ENCODE measurements around the gene AQP11.
"Not testable (repeated sequence)": the region's sequence is repeated elsewhere in the genome, so short reads cannot be mapped to it uniquely, and the experiment has no call there.

The AQP11 gene

GRCh38 chr11:77630157-77630710 lies 40.5 kb downstream of the AQP11 start:
- H3K36me3 Mint-ChIP-seq (ENCODE audit: low read depth): peaks cover 49% of the 10 kb centered on the region
- no peaks in the 10 kb centered on the region for H3K9me3 Mint-ChIP-seq
- H3K4me3 Mint-ChIP-seq: no peak overlapping the region
- no peaks in the 10 kb centered on the region for H3K4me1 Mint-ChIP-seq
- H3K27me3 Mint-ChIP-seq (ENCODE audit: low read depth): no peaks in the 10 kb centered on the region
- TF ChIP-seq, protein P1, sequence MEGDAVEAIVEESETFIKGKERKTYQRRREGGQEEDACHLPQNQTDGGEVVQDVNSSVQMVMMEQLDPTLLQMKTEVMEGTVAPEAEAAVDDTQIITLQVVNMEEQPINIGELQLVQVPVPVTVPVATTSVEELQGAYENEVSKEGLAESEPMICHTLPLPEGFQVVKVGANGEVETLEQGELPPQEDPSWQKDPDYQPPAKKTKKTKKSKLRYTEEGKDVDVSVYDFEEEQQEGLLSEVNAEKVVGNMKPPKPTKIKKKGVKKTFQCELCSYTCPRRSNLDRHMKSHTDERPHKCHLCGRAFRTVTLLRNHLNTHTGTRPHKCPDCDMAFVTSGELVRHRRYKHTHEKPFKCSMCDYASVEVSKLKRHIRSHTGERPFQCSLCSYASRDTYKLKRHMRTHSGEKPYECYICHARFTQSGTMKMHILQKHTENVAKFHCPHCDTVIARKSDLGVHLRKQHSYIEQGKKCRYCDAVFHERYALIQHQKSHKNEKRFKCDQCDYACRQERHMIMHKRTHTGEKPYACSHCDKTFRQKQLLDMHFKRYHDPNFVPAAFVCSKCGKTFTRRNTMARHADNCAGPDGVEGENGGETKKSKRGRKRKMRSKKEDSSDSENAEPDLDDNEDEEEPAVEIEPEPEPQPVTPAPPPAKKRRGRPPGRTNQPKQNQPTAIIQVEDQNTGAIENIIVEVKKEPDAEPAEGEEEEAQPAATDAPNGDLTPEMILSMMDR (IDR thresholded peaks at IDR 0.05; ENCODE audit: unreplicated experiment in 3 of 3): no peak
- H3K27ac Mint-ChIP-seq: no peak overlapping the region

DNA sequence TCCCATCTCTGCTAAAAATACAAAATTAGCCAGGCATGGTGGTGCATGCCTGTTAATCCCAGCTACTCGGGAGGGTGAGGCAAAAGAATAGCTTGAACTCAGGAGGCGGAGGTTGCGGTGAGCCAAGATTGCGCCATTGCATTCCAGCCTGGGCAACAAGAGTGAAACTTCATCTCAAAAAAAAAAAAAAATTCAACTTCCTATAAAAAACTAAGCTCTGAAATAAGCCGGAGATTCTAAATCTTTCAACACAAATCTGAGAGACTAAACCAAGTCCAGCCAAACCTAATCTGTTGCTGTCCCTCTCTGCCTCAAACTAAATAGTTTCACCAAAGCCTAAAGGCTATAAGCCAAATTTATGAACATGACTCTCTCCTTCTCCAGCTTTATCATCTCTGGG lies 44.2 kb downstream of the AQP11 start:
- peak overlapping the region in 1 of 3 experiments; percentile 27 for H3K4me3 Mint-ChIP-seq
- not testable (repeated sequence) for H3K27me3 Mint-ChIP-seq (ENCODE audit: low read depth); H3K27ac Mint-ChIP-seq; H3K9me3 Mint-ChIP-seq
- H3K4me1 Mint-ChIP-seq: peaks cover 20% of the 10 kb centered on the region
- peaks cover 38% of the 10 kb centered on the region for H3K36me3 Mint-ChIP-seq (ENCODE audit: low read depth)

GRCh38 chr11:77636731-77637344 lies 47.1 kb downstream of the AQP11 start:
- Mint-ChIP-seq H3K4me1 (peaks cover 20% of the 10 kb centered on the region), H3K4me3 (peak overlapping the region; percentile 92 to 97 (median 96)), H3K9me3 (no peaks in the 10 kb centered on the region), H3K27me3 (ENCODE audit: low read depth) (no peaks in the 10 kb centered on the region), H3K27ac (peak overlapping the region; percentile 43 to 96 (median 89)), H3K36me3 (ENCODE audit: low read depth) (peaks cover 29% of the 10 kb centered on the region)
- TF ChIP-seq, protein P1 (IDR thresholded peaks at IDR 0.05; ENCODE audit: unreplicated experiment in 3 of 3): no peak

DNA sequence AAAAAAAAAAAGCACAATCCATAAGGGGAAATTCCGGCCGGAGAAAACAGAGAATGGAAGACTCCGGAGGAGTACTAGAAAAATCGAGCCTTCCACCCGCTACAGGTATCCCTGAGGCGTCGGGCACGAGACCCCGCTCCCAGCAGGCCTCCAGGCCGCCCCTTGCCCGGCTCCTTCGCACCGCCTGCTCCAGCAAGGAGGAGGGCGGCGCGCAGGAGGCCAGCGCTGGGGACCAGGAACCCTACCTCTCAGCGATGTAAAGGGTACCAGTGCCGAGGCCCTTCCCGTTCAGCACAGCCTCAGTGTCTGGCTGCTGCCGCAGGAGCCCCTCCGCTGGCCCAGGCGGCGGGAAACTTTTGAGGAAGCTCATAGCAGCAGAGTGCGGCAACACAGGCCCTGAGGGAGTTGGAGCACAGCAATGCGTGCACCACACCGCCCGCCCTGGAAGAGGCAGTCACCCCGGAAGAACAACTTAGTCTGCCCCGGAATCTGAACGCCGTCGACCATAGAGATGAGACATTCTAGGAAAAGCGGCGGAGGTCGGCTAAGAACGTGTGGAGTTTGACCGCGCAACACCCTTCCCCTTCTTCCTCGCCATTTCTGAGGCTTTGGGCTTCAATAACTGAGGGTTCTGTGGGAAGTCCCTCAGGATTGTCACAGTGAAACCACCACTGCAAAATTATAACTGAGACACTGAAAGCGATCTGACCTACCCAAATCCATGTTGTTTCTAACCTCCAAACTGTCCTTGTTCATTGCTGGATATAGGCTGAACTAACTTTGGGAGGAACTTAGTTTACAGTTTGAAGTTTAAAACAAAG lies 47.8 kb downstream of the AQP11 start, which contains the start of gene CLNS1A:
CLNS1A (minus strand) TSS at position 450 of the 821 bp plus-strand sequence; CDS start at position 370, 80 bp downstream.
- Mint-ChIP-seq H3K4me3 (peak within 1 kb of the TSS; percentile 92 to 97 (median 96)), H3K4me1 (peaks cover 20% of the 10 kb centered on the region), H3K9me3 (no peaks in the 10 kb centered on the region), H3K27ac (peak within 1 kb of the TSS; percentile 90 to 98 (median 96)), H3K36me3 (ENCODE audit: low read depth) (peaks cover 29% of the 10 kb centered on the region), H3K27me3 (ENCODE audit: low read depth) (no peaks in the 10 kb centered on the region)
- TF ChIP-seq, protein P1 (IDR thresholded peaks at IDR 0.05; ENCODE audit: unreplicated experiment in 3 of 3): no peak

GRCh38 chr11:77642228-77642627 lies 52.5 kb downstream of the AQP11 start:
- Mint-ChIP-seq H3K4me3 (no peak overlapping the region), H3K27me3 (ENCODE audit: low read depth) (peaks cover 3% of the 10 kb centered on the region), H3K27ac (no peak overlapping the region), H3K4me1 (peaks cover 4% of the 10 kb centered on the region), H3K9me3 (no peaks in the 10 kb centered on the region), H3K36me3 (ENCODE audit: low read depth) (no peaks in the 10 kb centered on the region)
- TF ChIP-seq, protein P1 (IDR thresholded peaks at IDR 0.05; ENCODE audit: unreplicated experiment in 3 of 3): no peak

- TF ChIP-seq, protein P1 (IDR thresholded peaks at IDR 0.05; ENCODE audit: unreplicated experiment in 3 of 3): no peak
- Mint-ChIP-seq H3K36me3 (ENCODE audit: low read depth) (no peaks in the 10 kb centered on the region), H3K4me1 (no peaks in the 10 kb centered on the region), H3K9me3 (no peaks in the 10 kb centered on the region), H3K27ac (no peak overlapping the region), H3K4me3 (no peak overlapping the region), H3K27me3 (ENCODE audit: low read depth) (peaks cover 3% of the 10 kb centered on the region)
Observed at GRCh38 chr11:77644887-77645286, 55.1 kb downstream of the AQP11 start.

All from nephron (organoid).